Keratinocyte (primary cell): Measurements from ENCODE around the gene RPS18. TPM values are rescaled to one million over a fixed set of nuclear protein-coding genes. Genes with fewer than 3 reads are reported as not detected.
"Not testable (repeated sequence)": the region's sequence is repeated elsewhere in the genome, so short reads cannot be mapped to it uniquely, and the experiment has no call there.

Experiments used
- DNase-seq: peaks from one replicate; pipeline ENCODE4 v3.0.0-alpha.2; 2011; ENCODE audit warnings: low read depth, missing footprints, low spot score
- FAIRE-seq: peaks from 2 replicates; lab custom pipeline; 2011; peaks lifted over from hg19 to GRCh38; lab: Jason Lieb, UNC
- H2AFZ ChIP-seq: 2 replicates; pipeline ENCODE4 v1.6.0; 2012; ENCODE audit warnings: low read length, control low read depth, inconsistent platforms; ENCODE audit not compliant: control insufficient read depth
- H3K27ac ChIP-seq: 2 replicates; pipeline ENCODE4 v1.5.1; 2011; ENCODE audit warnings: low read length; ENCODE audit not compliant: control insufficient read depth, insufficient read depth
- H3K27me3 ChIP-seq: 3 replicates; pipeline ENCODE4 v1.6.0; 2011; ENCODE audit warnings: low read length; ENCODE audit not compliant: control insufficient read depth, insufficient read depth; ENCODE audit errors: extremely low read depth
- H3K36me3 ChIP-seq, 2 experiments: 2 replicates in 1 of 2; 3 replicates in 1 of 2; pipeline ENCODE4 v1.5.1; 2011; ENCODE audit warnings: low read length in 2 of 2, mild to moderate bottlenecking in 1 of 2; ENCODE audit not compliant: control insufficient read depth in 2 of 2, insufficient read depth in 2 of 2; ENCODE audit errors: extremely low read depth in 1 of 2
- H3K4me1 ChIP-seq: 3 replicates; pipeline ENCODE4 v1.5.1; 2011; ENCODE audit warnings: low read length; ENCODE audit not compliant: control insufficient read depth, insufficient read depth; ENCODE audit errors: extremely low read depth
- H3K4me2 ChIP-seq: 3 replicates; pipeline ENCODE4 v1.6.0; 2011; ENCODE audit warnings: low read depth, low read length; ENCODE audit not compliant: control insufficient read depth, insufficient read depth; ENCODE audit errors: extremely low read depth
- H3K4me3 ChIP-seq, 3 experiments: fragments of 200-600 bp in 1 of 3; sonication (generic) in 1 of 3; 2 replicates in 2 of 3; 3 replicates in 1 of 3; pipeline ENCODE4 v1.5.1; 2011 to 2016; ENCODE audit warnings: low read length in 3 of 3, mild to moderate bottlenecking in 3 of 3, control low read depth in 2 of 3, inconsistent platforms in 1 of 3, low read depth in 1 of 3, mixed read lengths in 1 of 3, mixed run types in 1 of 3, moderate library complexity in 1 of 3; ENCODE audit not compliant: control insufficient read depth in 2 of 3, insufficient read depth in 2 of 3; ENCODE audit errors: extremely low read depth in 1 of 3
- H3K79me2 ChIP-seq: 2 replicates; pipeline ENCODE4 v1.6.0; 2012; ENCODE audit warnings: low read length; ENCODE audit not compliant: control insufficient read depth, insufficient read depth
- H3K9ac ChIP-seq: 3 replicates; pipeline ENCODE4 v1.6.0; 2011; ENCODE audit warnings: low read length; ENCODE audit not compliant: control insufficient read depth, insufficient read depth; ENCODE audit errors: extremely low read depth
- H3K9me1 ChIP-seq: 3 replicates; pipeline ENCODE4 v1.6.0; 2011; ENCODE audit warnings: low read length; ENCODE audit not compliant: control insufficient read depth, insufficient read depth; ENCODE audit errors: extremely low read depth
- H3K9me3 ChIP-seq: 2 replicates; pipeline ENCODE4 v1.5.1; 2012; ENCODE audit warnings: low read depth, low read length; ENCODE audit not compliant: control insufficient read depth
- H4K20me1 ChIP-seq: 3 replicates; pipeline ENCODE4 v1.6.0; 2011; ENCODE audit warnings: low read length; ENCODE audit not compliant: control insufficient read depth, insufficient read depth; ENCODE audit errors: extremely low read depth
- EZH2 ChIP-seq: IDR thresholded peaks from one replicate; pipeline ENCODE4 v1.6.1; 2012; ENCODE audit warnings: inconsistent platforms, mild to moderate bottlenecking, low read length, moderate library complexity
- dilution Hi-C: fragments of 300-500 bp; cut with MboI; formaldehyde crosslinking; loops from one replicate; pipeline ENCODE4 v1.7.0; 2020; ENCODE audit warnings: low sequenced_read_pairs; ENCODE audit not compliant: extremely low pct_ligation_motif_present
- polyA plus RNA-seq, 5 experiments: library from polyadenylated mRNA; depleted of rRNA in 3 of 5; stranded (reverse) in 3 of 5; stranded (forward) in 1 of 5; unstranded in 1 of 5; fragments of >200 nt; gene quantifications; 1 replicate in 1 of 5; 2 replicates in 3 of 5; 3 replicates in 1 of 5; pipeline versions ENCODE4 v1.2.1 to v1.2.3, GENCODE V29; 2011 to 2012; ENCODE audit warnings: missing spikeins in 2 of 5, low read depth in 1 of 5, low replicate concordance in 1 of 5
- TF ChIP-seq, protein P1 (sequence below), 3 experiments: IDR thresholded peaks in 1 of 3; conservative IDR thresholded peaks in 1 of 3; optimal IDR thresholded peaks in 1 of 3; 2 replicates in 2 of 3; 3 replicates in 1 of 3; pipeline versions ENCODE3 to v1.5.1; 2011; ENCODE audit warnings: low read length in 3 of 3, mild to moderate bottlenecking in 3 of 3, moderate library complexity in 2 of 3, control low read depth in 1 of 3, inconsistent platforms in 1 of 3; ENCODE audit not compliant: insufficient read depth in 2 of 3; ENCODE audit errors: extremely low read depth in 1 of 3

Gene RPS18
- polyA plus RNA-seq, 1 donor (not counting 4 experiments of a cell fraction or from before 2014, with no cell fraction given) = 6,374 TPM

DNA sequence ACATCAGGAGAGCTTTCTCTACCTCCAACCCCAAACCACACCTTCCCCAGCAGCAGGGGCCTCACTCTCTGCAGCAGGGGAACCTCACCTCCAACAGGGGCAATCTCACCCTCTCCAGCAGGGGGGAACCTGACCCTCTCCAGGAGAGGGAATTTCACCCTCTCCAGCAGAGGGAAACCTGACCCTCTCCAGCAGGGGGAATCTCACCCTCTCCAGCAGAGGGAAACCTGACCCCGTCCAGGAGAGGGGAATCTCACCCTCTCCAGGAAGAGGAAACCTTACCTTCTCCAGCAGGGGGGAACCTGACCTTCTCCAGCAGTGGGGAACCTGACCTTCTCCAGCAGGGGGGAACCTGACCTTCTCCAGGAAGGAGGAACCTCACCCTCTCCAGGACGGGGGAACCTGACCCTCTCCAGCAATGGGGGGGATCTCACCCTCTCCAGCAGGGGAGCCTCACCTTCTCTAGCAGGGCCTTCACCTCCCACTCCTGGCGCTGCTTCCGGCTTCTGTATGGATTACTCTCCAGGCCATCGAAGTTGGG lies 8.2 kb downstream of the RPS18 start:
- dilution Hi-C loops = no loop called here
- Histone ChIP-seq H3K4me1 (peaks cover 15% of the 10 kb centered on the region), H3K9ac (no peak overlapping the region), H4K20me1 (peaks cover 18% of the 10 kb centered on the region), H3K9me3 (no peaks in the 10 kb centered on the region), H2AFZ (no peak overlapping the region), H3K4me2 (no peak overlapping the region), H3K9me1 (peaks cover 2% of the 10 kb centered on the region), H3K27me3 (no peaks in the 10 kb centered on the region), H3K27ac (no peak overlapping the region), H3K4me3 (no peak overlapping the region), H3K36me3 (peaks cover 38 to 44% of the 10 kb centered on the region in 2 experiments), H3K79me2 (peaks cover 10% of the 10 kb centered on the region)
- no peak for TF ChIP-seq EZH2
- TF ChIP-seq, protein P1, sequence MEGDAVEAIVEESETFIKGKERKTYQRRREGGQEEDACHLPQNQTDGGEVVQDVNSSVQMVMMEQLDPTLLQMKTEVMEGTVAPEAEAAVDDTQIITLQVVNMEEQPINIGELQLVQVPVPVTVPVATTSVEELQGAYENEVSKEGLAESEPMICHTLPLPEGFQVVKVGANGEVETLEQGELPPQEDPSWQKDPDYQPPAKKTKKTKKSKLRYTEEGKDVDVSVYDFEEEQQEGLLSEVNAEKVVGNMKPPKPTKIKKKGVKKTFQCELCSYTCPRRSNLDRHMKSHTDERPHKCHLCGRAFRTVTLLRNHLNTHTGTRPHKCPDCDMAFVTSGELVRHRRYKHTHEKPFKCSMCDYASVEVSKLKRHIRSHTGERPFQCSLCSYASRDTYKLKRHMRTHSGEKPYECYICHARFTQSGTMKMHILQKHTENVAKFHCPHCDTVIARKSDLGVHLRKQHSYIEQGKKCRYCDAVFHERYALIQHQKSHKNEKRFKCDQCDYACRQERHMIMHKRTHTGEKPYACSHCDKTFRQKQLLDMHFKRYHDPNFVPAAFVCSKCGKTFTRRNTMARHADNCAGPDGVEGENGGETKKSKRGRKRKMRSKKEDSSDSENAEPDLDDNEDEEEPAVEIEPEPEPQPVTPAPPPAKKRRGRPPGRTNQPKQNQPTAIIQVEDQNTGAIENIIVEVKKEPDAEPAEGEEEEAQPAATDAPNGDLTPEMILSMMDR (optimal IDR thresholded peaks at IDR 0.05 in 1 of 3, IDR thresholded peaks at IDR 0.05 in 1 of 3, conservative IDR thresholded peaks at IDR 0.05 in 1 of 3; ENCODE audit: extremely low read depth in 1 of 3, insufficient read depth in 2 of 3, low read length in 3 of 3) = peak; percentile 60 to 100 (median 72)
- DNase-seq = no peak
- FAIRE-seq = no peak

DNA sequence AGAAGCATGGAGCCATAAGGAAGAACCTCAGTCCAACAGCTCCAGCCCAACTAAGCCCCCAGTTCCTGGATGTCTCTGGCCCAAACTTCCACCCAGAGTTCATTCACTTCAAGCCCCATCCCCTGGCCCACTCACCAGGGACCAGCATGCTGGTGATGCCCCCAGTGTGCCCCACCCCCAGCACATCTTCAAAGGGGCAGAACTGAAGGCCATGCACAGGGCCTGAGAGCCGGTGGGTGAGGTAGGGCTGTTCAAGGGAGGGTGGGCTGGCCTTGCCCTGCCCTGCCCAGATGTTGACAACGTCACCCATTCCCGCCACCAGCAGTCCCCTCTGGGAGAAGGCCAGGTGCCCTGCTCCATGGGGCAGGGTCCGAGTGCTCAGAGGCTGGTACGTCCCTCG lies 8.7 kb downstream of the RPS18 start:
- Histone ChIP-seq H3K9ac (no peak overlapping the region), H3K9me1 (no peaks in the 10 kb centered on the region), H3K4me2 (no peak overlapping the region), H3K4me3 (no peak overlapping the region), H3K36me3 (peaks cover 35 to 39% of the 10 kb centered on the region in 2 experiments), H3K27me3 (no peaks in the 10 kb centered on the region), H3K79me2 (peaks cover 5% of the 10 kb centered on the region), H2AFZ (no peak overlapping the region), H3K4me1 (peaks cover 10% of the 10 kb centered on the region), H4K20me1 (peaks cover 13% of the 10 kb centered on the region), H3K27ac (no peak overlapping the region), H3K9me3 (no peaks in the 10 kb centered on the region)
- TF ChIP-seq EZH2 = no peak
- TF ChIP-seq, protein P1 (optimal IDR thresholded peaks at IDR 0.05 in 1 of 3, IDR thresholded peaks at IDR 0.05 in 1 of 3, conservative IDR thresholded peaks at IDR 0.05 in 1 of 3; ENCODE audit: extremely low read depth in 1 of 3, insufficient read depth in 2 of 3, low read length in 3 of 3) = no peak
- dilution Hi-C loops = no loop called here
- no peak for FAIRE-seq
- no peak for DNase-seq

DNA sequence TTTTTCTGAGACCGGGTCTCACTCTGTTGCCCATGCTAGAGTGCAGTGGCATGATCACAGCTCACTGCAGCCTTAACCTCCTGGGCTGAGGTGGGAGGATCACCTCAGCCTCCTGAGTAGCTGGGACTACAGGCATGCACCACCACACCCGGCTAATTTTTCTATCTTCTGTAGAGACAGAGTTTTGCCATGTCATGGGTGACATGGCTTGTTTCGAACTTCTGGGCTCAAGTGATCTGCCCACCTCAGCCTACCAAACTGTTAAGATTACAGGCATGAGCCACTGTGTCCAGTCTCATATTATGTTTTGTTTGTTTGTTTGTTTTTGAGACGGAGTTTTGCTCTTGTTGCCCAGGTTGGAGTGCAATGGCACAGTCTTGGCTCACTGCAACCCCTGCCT lies 13.3 kb downstream of the RPS18 start:
- Histone ChIP-seq H3K36me3 (peaks cover 36 to 42% of the 10 kb centered on the region in 2 experiments), H3K79me2 (peaks cover 34% of the 10 kb centered on the region), H3K4me1 (peaks cover 11% of the 10 kb centered on the region)
- DNase-seq, dilution Hi-C loops, H4K20me1 ChIP-seq, H3K4me3 ChIP-seq, H3K9ac ChIP-seq, H3K4me2 ChIP-seq, H3K9me1 ChIP-seq, H2AFZ ChIP-seq, FAIRE-seq, H3K27ac ChIP-seq, H3K27me3 ChIP-seq, H3K9me3 ChIP-seq: not testable (repeated sequence)
